ENCODE data around the gene METTL17. TPM values are rescaled to one million over a fixed set of nuclear protein-coding genes. Genes with fewer than 3 reads are reported as not detected.
"Not testable (repeated sequence)": the region's sequence is repeated elsewhere in the genome, so short reads cannot be mapped to it uniquely, and the experiment has no call there.

Gene METTL17
- total RNA-seq, 1 experiment from 2014 or later = 95.4 TPM

- peaks cover 4% of the 10 kb centered on the region for H3K4me1 ChIP-seq (ENCODE audit: insufficient read depth, low read length, poor library complexity, severe bottlenecking)
- TF ChIP-seq EZH2 (IDR thresholded peaks at IDR 0.05; ENCODE audit: borderline replicate concordance, low read depth, low read length, poor library complexity, severe bottlenecking) = no peak
- TF ChIP-seq CTCF (conservative IDR thresholded peaks at IDR 0.05; ENCODE audit: low read depth, low read length) = no peak
- ChIA-PET CTCF (no interaction called here), POLR2A (ENCODE audit: low non-redundant PET) (interaction anchor here (0.7 kb wide), 1 partner anchor 11 kb away, joined by 3 read pairs; no protein-coding TSS in a partner anchor)
- no peak overlapping the region for H3K27ac ChIP-seq (ENCODE audit: low read depth, low read length, poor library complexity, severe bottlenecking)
- H3K36me3 ChIP-seq (ENCODE audit: insufficient read depth, low read length, poor library complexity, severe bottlenecking) = no peaks in the 10 kb centered on the region
- intact Hi-C loops (cut with micrococcal nuclease; ENCODE audit: unreplicated experiment) = no loop called here
- H3K9me3 ChIP-seq (ENCODE audit: low read depth, low read length, poor library complexity, severe bottlenecking) = no peaks in the 10 kb centered on the region
- no peak for DNase-seq (ENCODE audit: low spot score)
- no peak overlapping the region for H3K4me3 ChIP-seq (ENCODE audit: low read depth, low read length, poor library complexity, severe bottlenecking)
- H3K27me3 ChIP-seq (replicated peaks; ENCODE audit: insufficient read depth, low read depth, low read length, poor library complexity) = no peaks in the 10 kb centered on the region
- no TSS peak for BruUV-seq (replicated peaks)
Measured at GRCh38 chr14:21003788-21004346, 14.1 kb downstream of the METTL17 start.

- H3K27me3 ChIP-seq (replicated peaks; ENCODE audit: insufficient read depth, low read depth, low read length, poor library complexity); H3K27ac ChIP-seq (ENCODE audit: low read depth, low read length, poor library complexity, severe bottlenecking); H3K9me3 ChIP-seq (ENCODE audit: low read depth, low read length, poor library complexity, severe bottlenecking); H3K36me3 ChIP-seq (ENCODE audit: insufficient read depth, low read length, poor library complexity, severe bottlenecking); BruUV-seq (replicated peaks); POLR2A ChIA-PET (ENCODE audit: low non-redundant PET); DNase-seq (ENCODE audit: low spot score); H3K4me3 ChIP-seq (ENCODE audit: low read depth, low read length, poor library complexity, severe bottlenecking); H3K4me1 ChIP-seq (ENCODE audit: insufficient read depth, low read length, poor library complexity, severe bottlenecking); CTCF ChIA-PET: not testable (repeated sequence)
- intact Hi-C loops (cut with micrococcal nuclease; ENCODE audit: unreplicated experiment) = loop anchor here (10.0 kb wide), 1 partner anchor 185 kb away; no protein-coding TSS in a partner anchor
Measured at GRCh38 chr14:21009721-21010120, 19.9 kb downstream of the METTL17 start.

GRCh38 chr14:21011136-21011535, 21.4 kb downstream of the METTL17 start:
- ChIA-PET CTCF (no interaction called here), POLR2A (ENCODE audit: low non-redundant PET) (no interaction called here)
- DNase-seq (ENCODE audit: low spot score) = no peak
- Histone ChIP-seq H3K27me3 (replicated peaks; ENCODE audit: insufficient read depth, low read depth, low read length, poor library complexity) (no peaks in the 10 kb centered on the region), H3K9me3 (ENCODE audit: low read depth, low read length, poor library complexity, severe bottlenecking) (no peaks in the 10 kb centered on the region), H3K36me3 (ENCODE audit: insufficient read depth, low read length, poor library complexity, severe bottlenecking) (no peaks in the 10 kb centered on the region), H3K4me1 (ENCODE audit: insufficient read depth, low read length, poor library complexity, severe bottlenecking) (no peaks in the 10 kb centered on the region), H3K4me3 (ENCODE audit: low read depth, low read length, poor library complexity, severe bottlenecking) (no peak overlapping the region), H3K27ac (ENCODE audit: low read depth, low read length, poor library complexity, severe bottlenecking) (no peak overlapping the region)
- TF ChIP-seq EZH2 (IDR thresholded peaks at IDR 0.05; ENCODE audit: borderline replicate concordance, low read depth, low read length, poor library complexity, severe bottlenecking) (no peak), CTCF (conservative IDR thresholded peaks at IDR 0.05; ENCODE audit: low read depth, low read length) (no peak)
- BruUV-seq (replicated peaks) = no TSS peak
- intact Hi-C loops (cut with micrococcal nuclease; ENCODE audit: unreplicated experiment) = loop anchor here (10.0 kb wide), 1 partner anchor 184 kb away; no protein-coding TSS in a partner anchor

GRCh38 chr14:21014761-21015190, 25.0 kb downstream of the METTL17 start:
- Histone ChIP-seq H3K27ac (ENCODE audit: low read depth, low read length, poor library complexity, severe bottlenecking) (no peak overlapping the region), H3K4me3 (ENCODE audit: low read depth, low read length, poor library complexity, severe bottlenecking) (peak overlapping the region; percentile 8), H3K4me1 (ENCODE audit: insufficient read depth, low read length, poor library complexity, severe bottlenecking) (no peaks in the 10 kb centered on the region), H3K36me3 (ENCODE audit: insufficient read depth, low read length, poor library complexity, severe bottlenecking) (no peaks in the 10 kb centered on the region), H3K27me3 (replicated peaks; ENCODE audit: insufficient read depth, low read depth, low read length, poor library complexity) (no peaks in the 10 kb centered on the region), H3K9me3 (ENCODE audit: low read depth, low read length, poor library complexity, severe bottlenecking) (no peaks in the 10 kb centered on the region)
- ChIA-PET CTCF (interaction anchor here (0.6 to 2.6 kb wide), 29 partner anchors 9 to 1186 kb away, joined by 3 to 55 read pairs (median 4); partner anchors contain the start of gene ARHGEF40), POLR2A (ENCODE audit: low non-redundant PET) (interaction anchor here (0.6 to 0.8 kb wide), 4 partner anchors 11 to 148 kb away, joined by 3 to 4 read pairs (median 4); no protein-coding TSS in a partner anchor)
- TF ChIP-seq CTCF (conservative IDR thresholded peaks at IDR 0.05; ENCODE audit: low read depth, low read length) = peak; percentile 92
- TF ChIP-seq EZH2 (IDR thresholded peaks at IDR 0.05; ENCODE audit: borderline replicate concordance, low read depth, low read length, poor library complexity, severe bottlenecking) = no peak
- intact Hi-C loops (cut with micrococcal nuclease; ENCODE audit: unreplicated experiment) = loop anchor here (1.0 to 10.0 kb wide), 4 partner anchors 26 to 180 kb away; no protein-coding TSS in a partner anchor
- no TSS peak for BruUV-seq (replicated peaks)
- peak; percentile 93 for DNase-seq (ENCODE audit: low spot score)
